ENCODE data around the gene VCAN. TPM values are rescaled to one million over a fixed set of nuclear protein-coding genes. Genes with fewer than 3 reads are reported as not detected.
A peak's percentile ranks its signal among the peaks of the same experiment; 100 is the strongest.

Gene VCAN
- total RNA-seq, 1 experiment from 2014 or later: not detected

DNA sequence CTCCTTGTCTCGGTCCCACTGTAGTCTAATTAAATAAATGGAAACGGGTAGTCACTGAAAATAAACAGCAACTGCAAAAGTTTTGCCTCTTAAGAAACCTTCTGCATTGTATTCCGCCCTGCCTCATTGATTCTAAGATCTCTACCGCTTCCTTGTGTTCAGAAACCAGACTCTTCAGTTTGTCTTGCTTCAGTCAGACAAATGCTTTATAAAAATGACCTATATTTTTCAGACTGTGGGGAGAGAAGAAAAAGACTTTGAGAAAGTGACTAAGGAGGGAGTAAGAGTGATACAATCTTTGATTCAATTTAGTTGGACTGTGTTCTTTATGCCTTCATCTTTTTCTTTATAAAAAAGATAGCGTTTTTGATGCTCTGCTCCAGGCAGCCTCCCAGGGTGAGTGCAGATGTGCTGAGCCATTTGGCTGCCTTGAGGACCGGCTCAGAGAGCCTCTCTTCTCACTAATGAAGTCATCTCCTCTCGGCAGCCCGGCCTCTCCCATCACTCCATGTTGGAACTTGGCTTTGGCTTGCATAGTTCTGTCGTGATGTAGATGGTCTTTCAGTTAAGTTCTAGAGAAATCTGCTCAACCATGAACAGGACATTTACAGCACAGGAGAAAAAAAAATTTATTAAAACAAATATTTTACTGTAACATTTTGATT is 4.0 kb upstream of the VCAN start:
- no peak for DNase-seq (ENCODE audit: low spot score)

GRCh38 chr5:83469075-83469474 is 2.5 kb upstream of the VCAN start:
- no peak for DNase-seq (ENCODE audit: low spot score)

- DNase-seq (ENCODE audit: low spot score): no peak
Observed at GRCh38 chr5:83470526-83471404, 779 bp upstream of the VCAN start.

GRCh38 chr5:83472213-83472507 is 616 bp downstream of the VCAN start:
- DNase-seq (ENCODE audit: low spot score): no peak

GRCh38 chr5:83472508-83473345 is 1.2 kb downstream of the VCAN start:
- DNase-seq (ENCODE audit: low spot score): no peak

GRCh38 chr5:83473346-83474160 is 2.0 kb downstream of the VCAN start:
- no peak for DNase-seq (ENCODE audit: low spot score)

- peak; percentile 28 for DNase-seq (ENCODE audit: low spot score)
Observed at GRCh38 chr5:83474161-83474796, 2.7 kb downstream of the VCAN start.

DNA sequence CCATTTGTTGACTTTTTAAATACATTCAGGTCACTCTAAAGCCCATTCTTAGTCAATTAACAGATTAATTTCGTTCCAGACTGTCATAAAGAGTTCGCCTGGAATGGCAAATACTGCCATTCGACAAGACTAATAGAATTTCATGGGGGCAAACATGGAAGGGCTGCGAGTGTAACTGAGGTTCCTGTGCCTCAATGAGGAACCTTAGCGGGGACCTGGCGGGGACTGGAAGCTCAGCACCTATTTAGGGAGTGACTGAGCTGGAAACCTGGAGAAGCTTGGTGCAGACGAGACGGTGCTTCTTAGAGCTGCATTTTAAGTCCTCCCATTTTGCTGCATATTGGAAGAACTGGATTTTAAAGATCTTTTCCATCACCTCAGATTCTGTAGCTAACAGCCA is 3.4 kb downstream of the VCAN start:
- DNase-seq (ENCODE audit: low spot score): no peak

GRCh38 chr5:83475391-83475863 is 3.9 kb downstream of the VCAN start:
- no peak for DNase-seq (ENCODE audit: low spot score)

- DNase-seq (ENCODE audit: low spot score): no peak
Observed at GRCh38 chr5:83475935-83476814, 4.6 kb downstream of the VCAN start.

- DNase-seq (ENCODE audit: low spot score): no peak
Observed at GRCh38 chr5:83482961-83483360, 11.4 kb downstream of the VCAN start.

- no peak for DNase-seq (ENCODE audit: low spot score)
Observed at GRCh38 chr5:83484294-83484693, 12.8 kb downstream of the VCAN start.

DNA sequence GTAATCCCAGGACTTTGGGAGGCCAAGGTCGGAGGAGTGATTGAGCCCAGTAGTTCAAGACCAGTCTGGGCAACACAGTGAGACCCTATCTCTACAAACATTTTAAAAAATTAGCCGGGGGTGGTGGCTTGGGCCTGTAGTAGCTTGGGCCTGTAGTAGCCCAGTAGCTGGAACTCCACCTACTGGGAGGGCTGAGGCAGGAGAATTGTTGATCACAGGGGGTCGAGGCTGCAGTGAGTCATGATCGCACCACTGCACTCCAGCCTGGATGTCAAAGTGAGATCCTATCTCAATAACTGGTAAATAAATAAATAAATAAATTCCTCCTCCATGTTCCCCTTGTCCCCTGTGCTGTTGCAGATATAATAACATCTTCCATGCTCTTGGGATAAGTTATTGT is 14.3 kb downstream of the VCAN start:
- no peak for DNase-seq (ENCODE audit: low spot score)

GRCh38 chr5:83487155-83487554 is 15.6 kb downstream of the VCAN start:
- no peak for DNase-seq (ENCODE audit: low spot score)

DNA sequence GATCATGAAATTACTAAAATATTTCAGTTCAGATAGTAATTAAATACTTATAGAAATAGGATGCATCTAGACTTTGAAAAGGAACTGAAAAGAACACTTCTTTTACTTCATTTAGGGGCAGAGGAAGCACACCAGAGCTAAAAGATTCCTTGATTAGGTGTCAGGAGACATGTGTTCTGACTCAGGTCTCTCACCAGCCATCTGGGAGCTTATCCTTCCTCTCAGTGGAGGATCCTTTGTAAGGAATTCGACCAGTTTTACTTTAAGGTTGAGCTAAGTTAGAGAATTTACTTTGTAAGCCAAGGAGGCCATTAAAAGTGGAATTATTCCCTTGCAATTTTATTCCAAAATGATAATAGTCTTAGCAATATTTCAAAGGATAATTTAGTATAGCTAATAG is 16.7 kb downstream of the VCAN start:
- no peak for DNase-seq (ENCODE audit: low spot score)

DNA sequence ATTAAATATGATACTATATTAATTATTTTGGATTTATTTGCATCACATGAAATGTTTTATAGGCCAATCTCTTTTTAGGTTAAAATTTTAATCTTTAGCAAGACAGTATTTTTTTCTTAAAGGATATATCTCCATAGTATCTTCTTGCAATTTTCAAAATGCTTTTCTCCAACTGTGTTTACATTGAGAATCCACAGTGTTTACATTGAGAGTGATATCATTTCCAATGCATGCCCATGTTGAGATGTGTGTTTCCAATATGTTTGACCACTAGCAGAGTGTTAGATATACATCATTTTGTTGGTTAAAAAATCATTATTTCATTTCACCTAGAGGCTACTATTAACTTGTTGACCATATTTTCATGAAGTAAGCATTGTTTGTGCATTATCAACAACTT is 17.3 kb downstream of the VCAN start:
- DNase-seq (ENCODE audit: low spot score): no peak

DNA sequence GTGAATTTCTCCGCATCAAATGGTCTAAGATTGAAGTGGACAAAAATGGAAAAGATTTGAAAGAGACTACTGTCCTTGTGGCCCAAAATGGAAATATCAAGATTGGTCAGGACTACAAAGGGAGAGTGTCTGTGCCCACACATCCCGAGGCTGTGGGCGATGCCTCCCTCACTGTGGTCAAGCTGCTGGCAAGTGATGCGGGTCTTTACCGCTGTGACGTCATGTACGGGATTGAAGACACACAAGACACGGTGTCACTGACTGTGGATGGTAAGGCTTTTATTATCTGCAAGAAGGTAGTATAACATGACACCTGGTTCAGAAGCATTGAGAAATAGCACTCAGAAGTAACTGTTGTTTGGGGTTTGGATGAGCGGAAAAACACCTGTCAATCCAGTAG is 18.7 kb downstream of the VCAN start:
- DNase-seq (ENCODE audit: low spot score): no peak

GRCh38 chr5:83492331-83492730 is 20.8 kb downstream of the VCAN start:
- DNase-seq (ENCODE audit: low spot score): no peak

DNA sequence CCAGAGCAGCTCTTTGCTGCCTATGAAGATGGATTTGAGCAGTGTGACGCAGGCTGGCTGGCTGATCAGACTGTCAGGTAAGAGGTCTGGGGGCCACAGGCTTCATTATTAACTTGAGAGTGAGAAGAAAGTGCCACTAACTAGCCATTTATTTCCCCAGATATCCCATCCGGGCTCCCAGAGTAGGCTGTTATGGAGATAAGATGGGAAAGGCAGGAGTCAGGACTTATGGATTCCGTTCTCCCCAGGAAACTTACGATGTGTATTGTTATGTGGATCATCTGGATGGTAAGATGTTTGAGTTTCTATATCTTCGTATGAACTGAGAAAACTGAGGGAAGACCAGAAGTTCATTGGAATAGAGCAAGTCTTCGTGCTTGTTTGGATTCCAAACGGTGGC is 22.1 kb downstream of the VCAN start:
- no peak for DNase-seq (ENCODE audit: low spot score)

GRCh38 chr5:83494087-83494620 is 22.6 kb downstream of the VCAN start:
- DNase-seq (ENCODE audit: low spot score): no peak

Measured in HT-29 (cell line).